ENCODE data around the gene PIK3R1.

DNA sequence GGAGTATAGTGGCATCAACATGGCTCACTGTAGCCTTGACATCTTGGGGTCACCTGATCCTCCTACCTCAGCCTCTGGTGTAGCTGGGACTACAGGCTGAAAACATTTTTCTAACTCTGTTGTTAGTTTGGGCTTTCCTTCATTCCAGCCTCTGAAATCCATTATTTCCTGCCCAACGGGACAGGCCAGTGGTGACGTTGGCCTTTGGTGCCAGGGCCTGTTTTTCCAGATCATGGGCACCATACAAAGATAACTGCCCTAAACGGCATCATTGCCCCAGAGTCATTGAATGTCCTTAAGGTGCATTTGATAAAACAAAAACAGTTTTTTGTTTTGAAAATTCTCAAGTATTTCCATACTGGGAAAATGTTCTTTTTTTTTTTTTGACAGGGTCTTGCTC lies 32.1 kb downstream of the PIK3R1 start:
- TF ChIP-seq CTCF (optimal IDR thresholded peaks at IDR 0.05 in 1 of 3, IDR thresholded peaks at IDR 0.05 in 1 of 3, conservative IDR thresholded peaks at IDR 0.05 in 1 of 3; ENCODE audit: extremely low read depth in 1 of 3, insufficient read depth in 2 of 3, low read length in 3 of 3) (no peak), EZH2 (IDR thresholded peaks at IDR 0.05; ENCODE audit: low read length) (no peak)

Data from keratinocyte (primary cell).